ENCODE data around the gene TBATA.

Gene TBATA

DNA sequence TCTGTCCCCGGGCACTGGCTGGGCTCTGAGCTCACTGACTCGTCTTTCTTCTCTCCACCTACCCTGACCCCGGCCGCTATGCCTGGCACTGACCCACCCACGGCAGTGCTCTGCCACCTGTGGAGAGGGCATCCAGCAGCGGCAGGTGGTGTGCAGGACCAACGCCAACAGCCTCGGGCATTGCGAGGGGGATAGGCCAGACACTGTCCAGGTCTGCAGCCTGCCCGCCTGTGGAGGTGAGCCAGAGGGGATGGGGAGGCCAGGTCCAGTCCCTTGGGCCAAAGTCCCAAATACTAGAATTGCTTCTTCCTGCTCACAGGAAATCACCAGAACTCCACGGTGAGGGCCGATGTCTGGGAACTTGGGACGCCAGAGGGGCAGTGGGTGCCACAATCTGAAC lies 27.3 kb downstream of the TBATA start:
- no peak for DNase-seq (ENCODE audit: low read depth)
- no peak for TF ChIP-seq CTCF (IDR thresholded peaks at IDR 0.05; ENCODE audit: low read depth, low read length, missing control alignments)
- no peak overlapping the region for H3K4me3 ChIP-seq (ENCODE audit: low read depth, low read length)

- no peak for DNase-seq (ENCODE audit: low read depth)
- H3K4me3 ChIP-seq (ENCODE audit: low read depth, low read length): no peak overlapping the region
- TF ChIP-seq CTCF (IDR thresholded peaks at IDR 0.05; ENCODE audit: low read depth, low read length, missing control alignments): no peak
Measured at GRCh38 chr10:70756700-70757360, 28.3 kb downstream of the TBATA start.

GRCh38 chr10:70753841-70754621 lies 31.1 kb downstream of the TBATA start:
- DNase-seq (ENCODE audit: low read depth): no peak
- no peak for TF ChIP-seq CTCF (IDR thresholded peaks at IDR 0.05; ENCODE audit: low read depth, low read length, missing control alignments)
- H3K4me3 ChIP-seq (ENCODE audit: low read depth, low read length): no peak overlapping the region

GRCh38 chr10:70753026-70753663 lies 32.0 kb downstream of the TBATA start:
- no peak for TF ChIP-seq CTCF (IDR thresholded peaks at IDR 0.05; ENCODE audit: low read depth, low read length, missing control alignments)
- DNase-seq (ENCODE audit: low read depth): no peak
- H3K4me3 ChIP-seq (ENCODE audit: low read depth, low read length): no peak overlapping the region

GRCh38 chr10:70752571-70752970 lies 32.6 kb downstream of the TBATA start:
- no peak for DNase-seq (ENCODE audit: low read depth)
- H3K4me3 ChIP-seq (ENCODE audit: low read depth, low read length): no peak overlapping the region
- TF ChIP-seq CTCF (IDR thresholded peaks at IDR 0.05; ENCODE audit: low read depth, low read length, missing control alignments): no peak

DNA sequence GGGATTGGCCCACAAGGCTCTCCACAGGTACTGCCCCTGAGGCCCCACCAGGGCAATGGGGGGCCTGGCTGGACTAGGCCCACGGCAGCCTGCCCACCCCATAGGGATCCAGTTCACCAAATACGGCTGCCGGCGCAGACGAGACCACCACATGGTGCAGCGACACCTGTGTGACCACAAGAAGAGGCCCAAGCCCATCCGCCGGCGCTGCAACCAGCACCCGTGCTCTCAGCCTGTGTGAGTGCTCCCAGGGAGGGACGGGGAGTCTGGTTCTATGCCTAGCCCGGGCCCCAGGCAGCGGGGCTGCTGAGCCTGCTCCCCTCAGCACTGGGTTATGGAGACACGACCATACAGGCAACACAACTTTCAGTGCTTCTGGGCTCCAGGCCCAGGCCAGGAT lies 33.2 kb downstream of the TBATA start:
- no peak for TF ChIP-seq CTCF (IDR thresholded peaks at IDR 0.05; ENCODE audit: low read depth, low read length, missing control alignments)
- H3K4me3 ChIP-seq (ENCODE audit: low read depth, low read length): no peak overlapping the region
- DNase-seq (ENCODE audit: low read depth): no peak
